ENCODE measurements around the gene EML4.

Gene EML4

DNA sequence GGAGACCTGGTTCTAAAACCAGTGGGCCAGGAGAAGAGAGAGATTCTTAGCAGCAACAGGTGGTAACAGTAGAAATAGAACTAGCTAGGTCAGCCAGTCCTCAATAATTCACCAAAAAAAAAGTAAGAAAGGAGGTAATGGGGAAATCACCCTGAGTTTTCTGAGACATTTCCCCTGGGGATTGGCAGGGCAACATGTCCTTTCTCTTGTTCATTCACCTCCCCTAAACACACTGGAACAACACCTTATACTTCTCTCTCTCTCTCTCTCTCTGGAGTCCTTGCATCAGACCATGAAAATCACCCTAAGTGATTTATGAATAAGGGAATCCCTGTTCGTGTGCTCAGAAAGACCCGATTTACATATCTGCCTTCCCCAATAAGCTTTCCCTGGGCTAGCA, 127.1 kb downstream of the EML4 start:
- no peak for DNase-seq (ENCODE audit: extremely low read depth in 1 of 2, low read depth in 1 of 2)

DNA sequence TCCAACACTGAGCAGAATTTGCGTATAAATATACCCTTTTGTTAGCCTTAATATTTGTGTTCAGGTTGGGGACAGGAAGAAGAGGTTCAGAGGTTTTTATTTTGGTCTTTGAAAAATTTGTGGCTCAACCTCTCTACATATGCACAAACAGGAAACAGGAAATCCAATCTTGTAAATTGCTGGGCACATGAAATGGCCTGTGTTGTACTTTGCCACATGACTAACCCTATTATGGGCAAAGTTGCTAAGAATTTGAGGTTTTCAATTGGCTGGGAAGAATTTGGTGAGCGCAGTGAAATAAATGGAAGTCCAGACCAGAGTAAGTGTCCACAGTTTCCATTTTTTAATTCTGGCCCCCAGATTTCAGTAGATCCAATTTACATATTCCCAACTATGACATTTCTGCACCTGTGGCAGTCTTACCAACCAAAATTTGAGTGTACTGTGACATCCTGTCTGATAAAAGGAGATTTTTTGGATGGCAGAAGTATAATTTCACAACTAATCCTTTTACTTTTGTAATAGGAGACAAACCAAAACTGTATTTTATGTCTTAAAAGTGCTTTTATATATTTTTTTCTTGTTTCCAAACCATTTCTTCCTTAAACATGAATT, 128.3 kb downstream of the EML4 start:
- no peak for DNase-seq (ENCODE audit: extremely low read depth in 1 of 2, low read depth in 1 of 2)

DNA sequence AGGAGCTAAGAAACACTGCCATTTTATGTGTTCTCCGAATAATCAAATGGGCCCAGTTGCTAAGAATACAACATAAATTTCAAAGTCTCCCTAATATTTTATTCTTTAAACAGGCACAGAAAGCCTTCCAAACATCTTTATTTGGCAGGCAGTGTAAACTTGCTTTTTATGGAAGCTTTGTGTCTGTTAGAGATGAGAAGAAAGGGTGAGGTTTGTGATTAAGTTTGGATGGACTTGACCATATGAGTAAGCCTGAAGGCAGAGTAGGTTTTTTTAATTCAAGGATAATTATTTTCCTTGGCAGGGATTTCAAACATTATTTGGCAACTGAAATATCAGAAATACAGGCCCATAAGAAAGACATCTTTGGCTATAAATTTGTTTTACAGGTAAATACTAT, 129.0 kb downstream of the EML4 start:
- no peak for DNase-seq (ENCODE audit: extremely low read depth in 1 of 2, low read depth in 1 of 2)

DNA sequence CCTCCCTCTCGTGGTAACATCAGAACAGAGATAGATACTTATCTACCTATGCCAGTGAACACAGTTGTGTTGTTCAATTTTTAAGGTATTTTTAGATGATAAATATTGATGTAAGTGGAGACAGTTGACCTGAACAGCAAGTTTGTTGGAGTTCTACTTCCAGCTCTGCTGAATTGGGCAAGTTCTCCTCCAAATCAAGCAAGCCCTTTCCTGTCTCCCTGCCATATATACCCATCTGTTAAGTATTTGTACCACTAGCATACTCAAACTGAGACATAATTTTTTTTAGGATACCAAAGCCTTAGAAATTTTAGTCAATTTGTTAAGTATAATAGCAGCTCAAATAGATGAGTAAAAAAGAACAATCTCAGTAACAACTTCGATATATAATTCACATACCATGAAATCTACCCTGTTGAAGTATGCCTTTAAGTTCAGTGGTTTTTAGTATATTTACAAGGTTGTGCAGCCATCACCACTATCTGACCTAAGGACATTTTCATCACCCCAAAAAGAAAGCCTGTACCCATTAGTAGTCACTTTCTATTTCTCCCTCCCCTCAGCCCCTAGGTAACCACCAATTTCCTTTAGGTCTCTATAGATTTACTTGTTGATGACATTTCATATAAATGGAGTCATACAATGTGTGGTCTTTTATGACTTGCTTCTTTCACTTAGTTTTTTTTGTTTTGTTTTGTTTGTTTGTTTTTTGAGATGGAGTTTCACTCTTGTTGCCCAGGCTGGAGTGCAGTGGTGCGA, 130.0 kb downstream of the EML4 start:
- DNase-seq (ENCODE audit: extremely low read depth in 1 of 2, low read depth in 1 of 2): no peak

DNA sequence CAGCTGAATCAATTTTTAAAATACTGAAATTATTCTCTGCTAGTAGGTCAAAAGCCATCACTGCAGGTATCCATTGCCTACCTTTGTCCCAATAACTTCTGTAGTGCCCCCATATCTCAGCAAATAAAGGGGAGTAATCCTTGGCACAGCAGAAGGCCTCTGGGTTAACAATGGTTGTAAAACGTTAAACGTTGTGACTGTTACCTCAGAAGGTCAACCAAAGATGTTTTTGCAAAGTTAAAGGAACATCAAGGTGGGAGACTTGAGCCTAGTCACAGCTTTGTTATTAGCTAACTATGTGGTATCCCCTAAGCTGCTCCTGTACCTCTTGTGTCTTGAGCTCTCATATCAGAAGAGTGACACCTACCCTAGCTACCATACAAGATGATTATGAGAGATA, 131.4 kb downstream of the EML4 start:
- no peak for DNase-seq (ENCODE audit: extremely low read depth in 1 of 2, low read depth in 1 of 2)

DNA sequence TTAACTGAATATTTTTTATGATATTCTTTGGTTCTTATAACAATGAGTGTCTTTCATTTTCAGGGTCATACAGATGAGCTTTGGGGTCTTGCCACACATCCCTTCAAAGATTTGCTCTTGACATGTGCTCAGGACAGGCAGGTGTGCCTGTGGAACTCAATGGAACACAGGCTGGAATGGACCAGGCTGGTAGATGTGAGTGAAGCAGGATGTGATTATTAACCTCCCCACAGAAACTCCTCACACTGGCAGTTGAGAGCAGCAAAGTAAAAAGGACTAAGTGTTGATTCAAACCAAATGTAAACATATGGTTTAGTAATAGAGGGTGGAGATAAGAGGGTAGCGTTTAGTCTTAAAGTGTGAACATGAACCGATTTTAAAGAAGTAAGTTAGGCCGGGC, 134.1 kb downstream of the EML4 start:
- DNase-seq (ENCODE audit: extremely low read depth in 1 of 2, low read depth in 1 of 2): no peak

DNA sequence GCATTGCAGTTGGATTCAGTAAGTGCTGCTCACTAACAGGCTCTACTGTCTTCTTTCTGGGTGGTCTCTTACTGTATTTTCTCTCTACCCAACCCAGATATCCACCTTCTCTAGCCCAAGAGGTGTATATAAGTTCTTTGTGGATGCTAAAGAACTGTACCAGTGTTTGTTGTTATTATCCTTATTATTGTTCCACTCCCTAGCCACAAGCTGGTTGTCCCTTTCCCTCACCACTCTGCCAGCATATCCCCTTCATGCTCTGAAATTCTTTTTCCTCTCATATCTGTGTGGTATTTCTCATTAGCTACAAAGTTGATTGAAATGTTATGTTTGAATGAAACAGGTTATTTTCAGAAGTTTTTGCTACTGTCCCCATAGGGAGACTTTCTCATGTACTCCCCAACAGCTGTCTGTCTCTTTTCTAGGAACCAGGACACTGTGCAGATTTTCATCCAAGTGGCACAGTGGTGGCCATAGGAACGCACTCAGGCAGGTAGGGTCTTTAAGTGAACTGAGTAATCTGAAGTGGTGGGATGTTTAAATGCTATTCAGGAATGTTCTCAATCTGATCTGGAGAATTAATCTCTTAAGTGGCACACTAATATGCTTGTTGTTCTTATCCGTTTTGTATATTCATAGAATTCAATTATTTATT, 135.0 kb downstream of the EML4 start:
- no peak for DNase-seq (ENCODE audit: extremely low read depth in 1 of 2, low read depth in 1 of 2)

DNA sequence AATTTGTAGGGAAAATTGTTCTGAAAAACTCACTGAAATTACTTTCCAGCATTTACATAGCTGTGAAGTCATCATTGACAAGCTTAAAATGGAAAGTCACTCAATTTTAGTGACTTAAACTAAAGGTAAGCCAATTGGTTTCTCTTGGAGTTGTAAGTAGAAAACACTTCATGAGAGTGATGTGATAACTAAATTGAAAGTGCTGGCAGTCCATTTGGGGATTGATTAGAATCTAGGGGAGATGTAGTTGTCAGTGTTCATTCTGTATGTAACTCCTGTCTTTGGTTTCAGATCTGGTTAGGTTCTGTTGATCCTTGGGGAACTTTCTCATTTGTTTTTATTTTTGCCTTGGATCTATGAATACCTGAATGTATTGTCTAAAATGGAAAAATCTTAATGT, 138.0 kb downstream of the EML4 start:
- no peak for DNase-seq (ENCODE audit: extremely low read depth in 1 of 2, low read depth in 1 of 2)

DNA sequence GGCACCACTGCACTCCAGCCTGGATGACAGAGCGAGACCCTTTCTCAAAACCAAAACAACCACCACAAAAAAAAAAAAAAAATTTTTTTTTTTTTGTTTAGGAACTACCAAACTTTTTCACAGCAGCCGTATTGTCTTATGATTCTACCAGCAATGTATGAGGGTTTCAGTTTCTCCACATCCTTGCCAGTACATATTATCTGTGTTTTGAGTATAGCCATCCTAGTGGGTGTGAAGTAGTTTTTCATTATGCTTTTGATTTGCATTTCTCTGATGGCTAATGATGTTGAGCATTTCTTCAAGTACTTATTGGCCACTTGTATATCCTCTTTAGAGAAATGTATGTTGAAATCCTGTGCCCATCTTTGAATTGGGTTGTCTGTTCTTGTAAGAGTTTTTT, 140.2 kb downstream of the EML4 start:
- DNase-seq (ENCODE audit: extremely low read depth in 1 of 2, low read depth in 1 of 2): no peak

DNA sequence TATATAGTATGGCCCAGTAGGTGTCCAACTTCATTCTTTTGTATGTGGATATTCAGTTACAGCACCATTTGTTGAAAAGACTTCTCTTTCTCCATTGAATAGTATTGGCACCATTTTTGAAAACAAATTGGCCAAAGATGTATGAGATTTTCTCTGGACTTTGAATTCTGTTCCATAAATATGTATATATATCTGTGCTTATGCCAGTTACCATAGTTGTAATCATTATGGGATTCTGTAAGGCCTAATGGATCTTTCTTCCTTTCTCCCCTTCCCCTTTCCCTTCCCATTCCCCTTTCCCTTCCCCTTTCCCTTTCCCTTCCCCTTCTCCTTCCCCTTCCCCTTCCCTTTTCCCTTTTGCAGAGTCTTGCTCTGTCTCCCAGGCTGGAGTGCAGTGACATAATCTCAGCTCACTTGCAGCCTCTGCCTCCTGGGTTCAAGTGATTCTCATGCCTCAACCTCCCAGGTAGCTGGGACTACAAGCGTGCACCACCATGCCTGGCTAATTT, 140.9 kb downstream of the EML4 start:
- DNase-seq (ENCODE audit: extremely low read depth in 1 of 2, low read depth in 1 of 2): no peak

DNA sequence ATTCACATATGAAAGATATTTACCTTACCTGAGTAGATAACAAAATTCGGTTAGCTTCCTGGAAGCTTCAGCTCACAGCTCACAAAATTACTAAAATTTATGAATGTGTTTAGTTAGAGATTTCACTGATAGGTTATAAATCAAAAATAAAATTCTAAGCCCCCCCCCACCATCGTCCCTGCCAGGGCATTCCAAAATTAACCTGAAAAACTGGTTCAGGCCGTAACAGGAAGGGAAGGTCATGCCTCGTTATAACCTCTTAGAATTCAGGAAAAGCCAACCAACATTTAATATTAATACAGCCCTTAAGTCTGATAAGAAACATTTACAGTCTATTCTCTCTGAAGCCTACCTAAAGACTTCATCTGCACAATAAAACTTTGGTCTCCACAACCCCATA, 143.0 kb downstream of the EML4 start:
- DNase-seq (ENCODE audit: extremely low read depth in 1 of 2, low read depth in 1 of 2): no peak

DNA sequence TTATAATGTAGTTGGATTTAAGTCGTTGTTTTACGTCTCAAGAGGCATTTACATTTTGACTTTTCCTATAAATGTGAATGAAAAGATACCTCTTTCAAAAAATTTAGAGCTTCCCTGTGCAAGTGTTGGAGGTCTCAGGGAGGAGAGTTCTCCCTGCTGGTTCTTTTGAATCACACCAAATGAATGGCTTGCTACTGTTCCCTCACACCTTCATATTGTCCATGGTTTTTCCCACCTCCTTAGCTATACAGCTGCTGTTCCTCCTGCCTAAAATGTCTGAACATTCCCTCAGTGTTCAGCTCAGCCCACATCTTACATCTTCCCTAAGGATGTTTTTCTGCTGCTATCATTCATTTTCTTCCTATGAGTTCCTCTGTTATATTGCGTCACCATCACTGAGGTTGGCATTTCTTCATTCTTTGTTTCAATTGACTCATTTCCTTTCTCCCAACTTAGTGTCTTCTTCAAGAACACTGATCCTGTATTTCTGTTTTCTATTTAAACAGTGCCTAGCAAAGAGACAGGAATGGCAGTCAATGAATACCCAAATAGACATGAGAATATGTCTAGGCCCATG, 145.8 kb downstream of the EML4 start:
- DNase-seq (ENCODE audit: extremely low read depth in 1 of 2, low read depth in 1 of 2): no peak

DNA sequence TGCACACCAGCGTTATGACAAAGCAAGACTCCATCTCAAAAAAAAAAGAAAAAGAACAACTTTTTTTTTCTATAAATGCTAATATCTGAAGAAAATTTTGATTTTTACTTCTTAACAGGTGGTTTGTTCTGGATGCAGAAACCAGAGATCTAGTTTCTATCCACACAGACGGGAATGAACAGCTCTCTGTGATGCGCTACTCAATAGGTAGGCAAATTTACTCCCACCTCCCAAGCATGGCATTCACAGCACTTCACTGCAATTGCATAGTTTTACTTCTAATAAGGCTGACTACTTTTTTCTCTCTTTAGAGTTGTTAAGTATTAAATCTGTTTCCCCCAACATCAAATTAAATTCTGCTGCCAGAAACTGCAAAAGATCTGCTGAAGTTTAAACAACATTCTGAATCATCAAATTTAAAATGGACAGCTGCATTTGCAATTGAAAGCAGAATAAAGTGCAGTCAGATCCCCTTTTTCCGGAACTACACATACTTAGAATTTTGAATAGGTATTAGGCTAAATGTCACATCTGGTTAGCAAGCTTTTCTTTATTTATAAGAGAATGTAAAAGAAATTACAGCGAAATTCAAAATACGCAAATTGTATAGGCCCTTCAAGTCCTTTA, 146.8 kb downstream of the EML4 start:
- DNase-seq (ENCODE audit: extremely low read depth in 1 of 2, low read depth in 1 of 2): no peak

DNA sequence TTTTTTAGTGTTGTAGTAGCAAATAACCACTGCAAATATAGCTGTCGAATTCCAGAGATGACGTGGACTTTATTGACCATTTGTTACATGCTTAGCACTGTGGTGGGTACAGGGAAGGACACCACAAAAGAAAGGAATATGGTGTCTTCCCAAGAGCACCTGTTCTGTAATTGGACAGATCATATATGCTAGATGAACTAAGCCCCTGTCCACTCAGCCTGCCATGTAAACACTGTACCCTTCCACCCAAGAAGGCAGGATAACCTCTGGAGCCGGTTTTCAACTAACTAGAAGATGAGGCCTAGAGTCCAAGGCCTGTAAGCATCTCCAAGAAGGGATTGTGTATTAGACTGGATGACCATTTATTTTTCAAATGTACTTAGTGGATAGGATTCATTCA, 147.8 kb downstream of the EML4 start:
- no peak for DNase-seq (ENCODE audit: extremely low read depth in 1 of 2, low read depth in 1 of 2)

DNA sequence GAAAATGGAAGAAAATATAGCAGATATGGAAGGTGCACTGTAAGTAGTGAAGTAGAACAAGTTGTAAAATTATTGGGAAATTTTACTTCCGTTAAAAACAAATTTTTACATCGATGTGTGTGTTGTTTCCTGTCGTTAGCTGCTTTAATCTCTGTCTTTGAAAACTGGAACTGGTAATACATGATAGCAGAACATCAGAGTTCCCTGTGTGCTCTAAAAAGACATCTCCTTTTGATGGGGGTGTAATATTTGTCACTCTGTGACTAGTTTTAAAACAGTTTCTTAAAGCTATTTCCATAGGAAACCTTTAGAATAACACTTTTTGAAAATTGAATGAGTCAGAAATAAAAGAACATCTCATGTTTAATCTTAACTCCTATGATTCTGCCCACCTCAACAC, 148.3 kb downstream of the EML4 start:
- DNase-seq (ENCODE audit: extremely low read depth in 1 of 2, low read depth in 1 of 2): no peak

DNA sequence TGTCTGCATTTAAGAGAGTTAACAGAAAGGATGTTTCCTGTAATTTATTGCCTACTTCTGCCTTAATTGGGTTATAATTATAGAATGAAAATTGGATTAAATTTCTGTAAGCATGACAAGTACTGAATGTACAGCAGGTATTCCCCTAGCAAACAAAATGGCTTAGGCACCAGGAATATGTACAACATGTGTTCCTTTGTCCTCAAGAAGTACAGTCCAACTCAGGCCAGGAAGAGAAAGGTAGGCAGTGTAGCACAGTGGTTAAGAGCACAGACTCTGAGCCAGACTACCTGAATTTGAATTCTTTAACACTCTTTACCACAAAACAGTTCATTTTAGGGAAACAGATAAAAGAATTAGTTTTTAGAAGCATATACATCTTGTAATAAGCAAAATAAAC, 148.8 kb downstream of the EML4 start:
- DNase-seq (ENCODE audit: extremely low read depth in 1 of 2, low read depth in 1 of 2): no peak

DNA sequence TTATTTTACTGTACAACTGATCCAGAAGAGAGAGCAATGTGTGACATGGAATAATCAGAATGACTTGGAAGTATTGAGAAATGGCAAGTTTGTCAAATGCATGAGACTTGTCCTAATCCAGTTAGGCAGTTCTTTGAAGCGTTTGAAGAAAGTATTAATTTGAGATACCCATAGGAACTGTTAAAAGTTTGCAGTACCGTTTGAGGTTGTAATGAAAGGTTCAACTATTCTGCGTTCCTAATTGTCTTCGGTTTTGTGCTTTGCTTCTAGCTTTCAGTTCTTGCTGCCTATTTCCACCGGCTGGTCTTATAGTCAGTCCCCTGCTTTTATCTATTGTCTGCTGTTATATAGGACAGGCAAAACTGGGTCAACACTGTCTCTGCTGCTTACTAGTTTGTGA, 150.1 kb downstream of the EML4 start:
- no peak for DNase-seq (ENCODE audit: extremely low read depth in 1 of 2, low read depth in 1 of 2)

DNA sequence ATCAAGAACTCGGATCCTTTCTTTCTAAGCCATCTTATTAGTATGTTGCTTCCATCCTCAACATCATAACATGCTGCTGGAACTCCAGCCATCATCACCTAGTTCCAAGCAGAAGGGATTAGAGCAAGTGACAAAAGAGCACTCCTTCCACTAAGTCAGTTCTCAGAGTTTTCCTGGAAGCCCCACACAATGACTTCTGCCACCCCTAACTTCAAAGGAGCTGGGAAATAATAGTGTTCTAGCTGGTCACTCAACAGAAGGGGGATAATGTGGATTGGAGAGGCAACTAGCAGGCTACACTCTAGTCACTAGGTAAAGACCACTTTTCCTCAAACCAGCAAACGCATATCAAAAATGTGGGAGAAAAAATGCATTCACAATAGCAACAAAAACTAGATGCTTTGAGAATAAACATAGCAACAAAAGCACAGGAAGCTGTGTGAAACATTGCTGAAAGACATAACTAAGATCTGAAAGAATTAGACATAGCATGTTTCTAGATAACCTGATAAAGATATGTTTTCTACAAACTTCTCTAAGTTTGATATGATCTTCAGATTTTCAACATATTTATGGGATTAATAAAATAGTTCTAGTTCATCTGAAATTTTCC, 152.4 kb downstream of the EML4 start:
- DNase-seq (ENCODE audit: extremely low read depth in 1 of 2, low read depth in 1 of 2): no peak

DNA sequence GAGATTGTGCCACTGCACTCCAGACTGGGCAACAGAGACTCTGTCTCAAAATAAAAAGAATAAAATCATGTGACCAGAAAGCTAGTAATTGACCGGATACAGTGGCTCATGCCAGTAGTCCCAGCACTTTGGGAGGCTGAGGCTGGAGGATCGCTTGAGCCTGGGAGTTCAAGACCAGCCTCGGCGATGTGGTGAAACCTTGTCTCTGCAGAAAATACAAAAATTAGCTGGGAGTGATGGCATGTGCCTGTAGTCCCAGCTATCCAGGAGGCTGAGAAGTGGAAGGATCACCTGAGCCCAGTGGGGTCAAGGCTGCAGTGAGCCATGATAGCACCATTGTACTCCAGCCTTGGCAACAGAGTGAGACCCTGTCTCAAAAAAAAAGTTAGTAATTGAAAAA, 155.1 kb downstream of the EML4 start:
- DNase-seq (ENCODE audit: extremely low read depth in 1 of 2, low read depth in 1 of 2): no peak

DNA sequence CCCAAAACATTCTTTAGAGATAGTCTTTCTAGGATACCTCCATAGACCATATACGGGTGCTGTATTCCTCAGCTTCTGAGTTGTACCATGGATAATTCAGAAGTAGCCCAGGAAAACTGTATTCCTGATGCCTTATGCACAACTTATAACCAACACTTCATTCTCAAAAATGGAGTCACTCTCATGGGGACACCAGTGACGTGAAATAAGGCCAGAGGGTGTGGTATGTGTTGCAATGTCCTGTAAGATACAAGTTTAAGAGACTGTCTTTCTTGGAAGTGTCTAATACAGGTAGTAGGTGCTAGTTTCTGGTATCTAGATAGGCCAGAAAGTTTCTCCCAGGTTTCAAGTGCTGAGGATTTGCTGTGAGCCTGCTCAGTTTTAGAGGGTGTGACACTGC, 155.8 kb downstream of the EML4 start:
- DNase-seq (ENCODE audit: extremely low read depth in 1 of 2, low read depth in 1 of 2): no peak

DNA sequence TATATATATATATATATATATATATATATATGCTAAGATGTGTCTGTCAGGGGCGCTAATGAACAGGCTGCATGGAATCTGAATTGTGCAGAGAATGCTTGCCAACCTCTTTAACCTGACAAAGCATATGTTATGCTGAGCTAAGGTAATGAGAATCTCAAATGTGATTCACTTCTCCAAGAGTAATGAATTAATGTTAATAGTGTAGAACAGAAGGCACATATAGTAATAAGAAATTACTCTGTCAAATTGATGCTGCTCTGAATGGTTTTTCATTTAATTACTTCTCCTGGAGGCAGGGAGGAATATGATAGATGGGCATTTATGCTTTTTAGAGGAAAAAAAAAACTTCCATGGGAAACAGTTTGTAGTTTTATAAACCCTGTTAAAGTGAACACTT, 156.5 kb downstream of the EML4 start:
- DNase-seq (ENCODE audit: extremely low read depth in 1 of 2, low read depth in 1 of 2): no peak

Measured in activated CD8-positive, alpha-beta memory T cell treated with anti-CD3 and anti-CD28 coated beads for 1 hour (primary cell).